GDM1 (cell line): ENCODE results near the gene CCL11.

Experiments used
- DNase-seq: peaks from one replicate; lab custom pipeline; 2025; lab: John Stamatoyannopoulos, UW

The CCL11 gene

DNA sequence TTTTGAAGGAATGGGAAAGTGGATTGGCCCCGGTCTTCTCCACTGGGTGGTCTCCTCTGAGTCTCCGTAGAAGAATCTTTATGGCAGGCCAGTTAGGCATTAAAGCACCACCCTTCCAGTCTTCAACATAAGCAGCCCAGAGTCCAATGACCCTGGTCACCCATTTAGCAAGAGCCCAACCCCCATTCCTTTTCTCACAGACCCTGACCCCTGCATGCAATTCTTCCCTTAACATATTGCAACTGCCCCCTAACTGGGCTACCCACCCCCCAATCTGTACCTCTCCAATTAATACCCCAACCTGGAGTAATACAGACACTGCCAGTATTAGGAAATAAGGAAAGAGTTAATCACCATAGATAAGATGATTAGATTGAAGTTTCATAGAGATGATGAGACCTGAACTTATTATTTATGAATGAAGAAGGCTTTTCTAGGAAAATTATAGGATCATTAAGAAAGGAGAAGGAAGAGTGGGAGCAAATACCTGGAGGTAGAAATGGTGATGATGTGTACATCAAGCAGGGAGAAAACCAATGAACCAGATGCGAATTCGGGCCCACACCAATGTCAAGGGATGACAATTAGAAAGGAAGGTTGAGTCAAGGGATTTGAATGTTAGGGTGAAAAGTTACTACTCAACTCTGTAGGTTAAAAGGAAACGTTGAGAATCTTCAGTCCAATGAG lies 28.1 kb upstream of the CCL11 start:
- DNase-seq, result no peak

DNA sequence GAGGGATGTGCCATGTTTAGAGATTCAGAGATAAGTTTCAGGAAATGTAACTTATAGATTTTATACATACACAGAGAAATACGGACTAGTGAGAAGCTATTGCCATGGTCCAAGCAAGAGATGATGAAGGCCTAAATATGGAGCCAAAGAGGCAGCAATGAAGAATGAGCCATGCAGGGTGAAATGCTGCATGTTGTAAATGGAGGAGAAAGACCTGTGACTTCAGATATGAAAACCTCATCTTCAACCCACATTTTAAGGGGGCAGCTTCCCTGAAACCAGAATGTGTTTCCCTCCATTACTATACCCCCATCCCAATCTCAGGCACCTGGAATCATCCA lies 27.6 kb upstream of the CCL11 start:
- no peak for DNase-seq

DNA sequence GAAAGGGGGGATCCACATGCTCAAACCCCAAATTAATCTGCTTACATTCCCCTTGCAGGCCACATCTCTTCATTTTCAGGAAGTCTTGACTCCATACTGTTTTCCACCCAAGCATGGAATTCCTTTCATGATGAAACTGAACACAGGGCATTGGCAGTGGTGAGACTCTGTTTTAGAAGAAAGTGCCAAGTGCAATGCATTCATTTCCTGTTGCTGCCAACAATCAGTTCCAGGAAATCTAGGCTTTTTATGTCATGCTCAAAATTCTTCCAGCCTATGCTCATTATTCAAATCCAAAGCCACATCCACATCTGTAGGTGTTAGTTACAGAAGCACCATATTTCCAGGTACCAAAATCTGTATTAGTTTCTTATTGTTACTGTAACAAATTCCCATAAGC lies 26.4 kb upstream of the CCL11 start:
- no peak for DNase-seq

DNA sequence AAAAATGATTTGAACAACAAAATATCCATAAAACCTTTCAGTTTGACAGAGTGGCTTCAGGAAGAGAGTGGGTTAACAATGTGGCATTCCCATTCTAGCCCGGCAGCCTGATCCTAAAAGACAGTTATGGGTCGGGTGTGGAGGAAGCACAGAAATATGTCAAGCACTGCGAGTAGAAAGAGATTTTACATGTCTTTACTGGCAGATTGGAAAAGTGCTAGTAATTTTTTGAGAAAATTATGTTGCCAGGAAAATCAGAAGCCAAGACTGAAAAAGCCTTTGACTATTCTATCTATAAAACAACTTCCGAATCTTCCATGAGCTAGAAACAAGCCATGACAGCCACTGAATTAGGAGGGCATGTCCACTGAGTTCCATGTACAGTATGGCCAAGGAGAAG lies 24.7 kb upstream of the CCL11 start:
- no peak for DNase-seq

DNA sequence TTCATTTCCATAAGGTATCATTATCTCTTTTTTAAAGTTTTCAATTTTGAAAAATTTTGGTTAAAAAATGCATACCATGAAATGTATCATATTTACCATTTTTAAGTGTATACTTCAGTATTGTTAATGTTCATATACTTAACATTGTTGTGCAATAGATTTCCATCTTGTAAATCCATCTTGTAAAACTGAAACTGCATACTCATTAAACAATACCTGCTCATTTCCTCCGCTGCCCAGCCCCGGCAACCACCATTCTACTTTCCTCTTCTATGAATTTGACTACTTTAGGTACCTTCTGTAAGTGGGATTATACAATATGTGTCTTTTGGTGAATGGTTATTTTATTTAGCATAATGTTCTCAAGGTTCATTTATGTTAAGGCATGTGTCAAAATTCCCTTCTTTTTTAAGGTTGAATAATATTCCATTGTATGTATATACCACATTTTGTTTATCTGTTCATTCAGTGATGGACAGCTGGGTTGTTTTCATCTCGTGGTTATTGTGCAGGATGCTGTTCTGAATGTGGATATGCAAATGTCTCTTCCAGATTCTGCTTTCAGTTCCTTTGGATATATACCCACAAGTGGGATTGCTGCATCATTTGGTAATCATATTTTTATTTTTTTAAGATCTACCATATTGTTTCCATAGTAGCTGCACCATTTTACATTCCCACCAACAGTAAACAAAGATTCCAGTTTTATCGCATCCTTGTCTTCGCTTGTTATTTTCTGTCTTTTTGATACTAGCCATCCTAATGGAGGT lies 23.8 kb upstream of the CCL11 start:
- DNase-seq, result no peak

DNA sequence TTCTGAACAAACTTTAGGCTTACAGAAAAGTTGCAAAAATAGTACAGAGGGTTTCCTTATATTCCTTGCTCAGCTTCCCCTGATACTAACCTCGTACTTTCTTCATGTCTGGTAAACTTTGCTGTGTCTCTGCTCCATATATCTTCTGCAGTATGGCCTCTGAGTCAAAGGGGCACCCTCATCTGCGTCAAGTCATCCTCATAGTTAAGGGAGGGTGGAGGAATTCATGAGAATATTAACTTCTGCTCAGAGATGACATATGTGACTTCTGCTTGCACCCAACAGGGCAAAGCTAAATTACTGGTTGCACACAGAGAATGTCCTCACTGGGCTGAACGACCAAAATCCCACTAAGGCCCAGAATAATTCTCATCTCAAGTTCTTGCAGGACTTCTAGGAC lies 19.8 kb upstream of the CCL11 start:
- no peak for DNase-seq

DNA sequence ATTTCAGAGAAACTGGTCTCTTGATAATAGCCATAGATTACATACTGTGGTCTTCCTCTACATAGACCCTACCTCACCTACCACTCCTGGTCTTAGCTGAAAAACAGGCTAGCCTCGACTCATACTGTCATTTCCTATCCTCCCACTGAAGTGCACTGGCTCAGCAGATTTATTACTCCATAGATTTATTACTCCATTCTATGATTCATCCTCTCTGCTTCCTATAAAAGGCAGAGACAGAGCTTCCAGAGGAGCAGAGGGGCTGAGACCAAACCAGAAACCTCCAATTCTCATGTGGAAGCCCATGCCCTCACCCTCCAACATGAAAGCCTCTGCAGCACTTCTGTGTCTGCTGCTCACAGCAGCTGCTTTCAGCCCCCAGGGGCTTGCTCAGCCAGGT lies 15.6 kb upstream of the CCL11 start, which contains the start of gene CCL7:
TSS of gene CCL7 (plus strand) at position 253 of the 400 bp plus-strand sequence. CDS start at position 323, 70 bp downstream.
- DNase-seq, result no peak

DNA sequence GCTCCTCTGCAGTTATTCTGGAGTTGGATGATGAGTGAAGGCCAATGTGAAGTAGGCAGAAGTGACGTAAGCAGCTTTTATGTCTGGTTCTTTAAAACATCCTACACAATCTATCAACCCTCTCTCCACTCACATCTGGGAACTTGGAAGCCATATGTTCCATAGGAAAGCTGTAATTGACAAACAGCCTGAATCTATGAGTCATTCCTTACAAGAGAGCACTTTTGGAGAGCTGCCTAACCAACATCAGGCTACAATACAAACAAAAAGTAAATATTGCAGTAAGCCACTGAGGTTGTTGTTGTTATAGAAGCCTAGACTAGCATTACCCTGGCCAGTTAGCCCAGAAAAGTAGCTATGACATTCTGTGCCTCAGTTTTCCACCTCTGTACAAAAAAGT lies 9.7 kb upstream of the CCL11 start:
- DNase-seq, result no peak

DNA sequence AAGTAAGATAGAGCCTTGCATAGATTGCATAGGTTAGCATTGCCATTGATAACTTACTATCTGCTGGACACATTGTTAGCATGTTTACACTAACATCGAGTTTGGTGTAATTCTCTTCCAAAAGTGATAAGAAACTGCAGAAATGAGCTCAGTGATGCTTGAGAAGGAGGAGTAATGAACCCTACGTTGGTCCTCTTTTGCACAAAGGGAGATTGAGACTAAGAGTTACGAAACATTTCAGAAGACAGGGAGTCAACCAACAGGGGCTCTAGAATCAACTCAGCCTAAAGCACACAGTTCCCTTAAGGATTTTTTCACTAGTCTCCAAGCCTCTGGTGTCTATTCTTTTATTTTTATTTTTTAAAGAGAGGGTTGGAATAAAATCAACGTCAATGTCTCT lies 8.7 kb upstream of the CCL11 start:
- no peak for DNase-seq

DNA sequence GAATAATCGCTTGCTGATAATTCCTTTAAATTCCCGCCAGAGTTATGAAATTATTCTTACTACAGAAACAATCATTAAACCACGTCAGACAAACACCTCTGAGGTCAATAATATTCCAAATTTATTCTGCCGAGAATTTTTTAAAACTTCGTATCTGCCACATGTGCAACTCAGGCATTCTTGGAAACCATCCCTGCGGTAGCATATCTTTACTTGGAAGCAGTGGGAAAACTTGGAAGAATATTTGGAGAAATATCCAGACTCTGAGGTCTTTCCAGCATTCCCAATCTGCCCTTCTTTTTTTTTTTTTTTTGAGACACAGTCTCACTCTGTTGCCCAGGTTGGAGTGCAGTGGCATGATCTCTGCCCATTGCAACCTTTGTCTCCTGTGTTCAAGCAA lies 2.0 kb upstream of the CCL11 start:
- DNase-seq, result no peak

DNA sequence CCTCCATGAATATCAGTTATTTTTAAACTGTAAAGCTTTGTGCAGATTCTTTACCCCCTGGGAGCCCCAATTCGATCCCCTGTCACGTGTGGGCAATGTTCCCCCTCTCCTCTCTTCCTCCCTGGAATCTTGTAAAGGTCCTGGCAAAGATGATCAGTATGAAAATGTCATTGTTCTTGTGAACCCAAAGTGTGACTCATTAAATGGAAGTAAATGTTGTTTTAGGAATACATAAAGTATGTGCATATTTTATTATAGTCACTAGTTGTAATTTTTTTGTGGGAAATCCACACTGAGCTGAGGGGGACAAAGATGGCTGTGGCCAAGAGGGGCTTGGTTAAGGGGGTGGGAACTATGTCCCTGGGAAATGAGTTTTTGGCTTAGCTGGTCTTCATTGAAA lies 2.3 kb downstream of the CCL11 start:
- DNase-seq, result no peak

DNA sequence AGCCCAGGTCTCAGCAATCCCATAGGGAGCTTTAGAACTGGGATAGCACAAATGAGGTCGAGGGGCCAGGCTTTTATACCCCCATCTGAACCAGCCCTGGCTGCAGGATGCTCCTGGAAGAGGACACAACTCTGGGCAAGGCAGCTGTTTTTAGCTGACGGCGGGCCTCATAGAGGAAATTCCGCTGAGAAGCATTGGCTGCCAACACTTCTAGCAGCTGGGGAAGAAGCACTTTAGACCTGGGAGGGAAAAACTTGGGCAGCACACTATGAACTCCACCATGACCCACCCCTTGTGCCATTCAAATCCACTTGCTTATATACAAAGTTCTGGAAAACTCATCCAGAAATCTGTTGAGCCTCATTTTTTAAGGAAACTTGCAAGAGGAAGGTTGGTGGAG lies 5.0 kb downstream of the CCL11 start:
- DNase-seq, result no peak

DNA sequence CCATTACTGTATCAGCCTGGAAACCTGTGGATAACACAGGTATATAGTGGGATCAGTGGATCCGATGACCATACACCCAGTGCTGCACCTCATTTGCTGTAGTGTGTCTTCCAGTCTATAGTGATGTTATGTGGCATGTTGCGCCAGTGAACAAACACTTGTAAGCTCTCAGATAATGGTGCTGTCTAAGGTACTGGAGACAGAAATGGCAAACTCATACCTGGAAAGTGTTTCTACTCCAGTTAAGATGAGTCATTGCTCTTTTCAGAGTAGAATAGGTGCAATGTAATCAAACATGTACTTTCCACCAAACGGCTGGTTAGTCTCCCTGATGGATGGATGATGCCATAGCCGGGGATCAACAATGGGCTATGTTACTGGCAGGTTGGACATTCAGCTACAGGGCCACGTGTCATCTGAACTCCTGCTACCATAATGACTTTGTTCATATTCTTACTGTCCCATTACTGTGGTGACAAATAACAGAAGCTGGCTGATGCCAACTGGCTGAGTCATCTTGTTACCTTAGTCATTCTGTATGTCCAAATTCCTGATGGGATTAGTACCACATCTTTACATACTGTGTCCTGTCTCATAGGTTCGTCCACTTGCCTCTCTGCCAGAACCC lies 6.3 kb downstream of the CCL11 start:
- DNase-seq, result no peak

DNA sequence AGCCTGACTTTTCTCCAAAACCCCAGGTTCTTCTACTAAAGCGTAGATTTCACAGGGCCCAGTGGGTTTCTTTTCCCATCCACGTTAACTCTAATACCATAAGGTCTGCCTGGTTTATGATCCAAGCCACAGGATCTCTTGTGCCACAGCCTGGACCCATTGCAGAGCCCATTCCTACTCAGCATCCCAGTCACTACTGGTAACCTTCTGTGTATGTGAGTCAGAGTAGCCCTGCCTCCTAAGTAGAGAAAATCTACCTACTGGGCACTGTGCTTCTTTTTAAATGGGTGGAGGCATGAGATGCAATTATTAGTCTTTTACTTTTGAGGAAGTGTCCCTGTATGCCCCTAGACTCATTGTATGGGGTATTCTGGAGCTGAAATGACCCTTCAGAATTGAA lies 13.5 kb downstream of the CCL11 start:
- DNase-seq, result no peak

DNA sequence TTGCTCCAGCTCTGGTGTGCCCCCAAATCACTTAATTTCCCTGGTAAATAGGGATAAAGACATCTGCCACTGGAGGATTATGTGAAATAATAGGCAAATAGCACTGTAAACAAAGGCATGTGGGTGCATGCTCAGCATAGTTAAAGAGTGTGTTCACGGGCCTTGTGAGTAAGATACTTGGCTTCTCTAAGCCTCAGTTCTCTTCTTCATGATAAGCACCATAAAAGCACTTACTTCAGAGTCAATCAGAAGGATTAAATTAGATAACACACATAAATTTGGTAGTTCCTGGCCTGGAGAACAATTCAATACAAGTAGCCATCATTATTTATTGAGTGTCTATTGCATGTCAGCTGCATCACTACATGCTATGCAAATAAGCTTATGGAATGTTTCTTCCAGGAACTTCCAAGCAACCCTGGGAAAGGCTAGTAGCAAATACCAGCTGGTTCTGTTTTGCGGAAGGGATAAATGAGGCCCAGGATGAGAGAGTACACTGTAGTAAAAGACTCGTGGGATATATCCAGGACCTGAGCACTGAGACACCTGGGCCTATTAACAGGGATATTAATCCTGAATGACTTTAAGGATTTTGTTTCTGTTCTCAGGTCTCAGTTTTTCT lies 14.5 kb downstream of the CCL11 start:
- no peak for DNase-seq

DNA sequence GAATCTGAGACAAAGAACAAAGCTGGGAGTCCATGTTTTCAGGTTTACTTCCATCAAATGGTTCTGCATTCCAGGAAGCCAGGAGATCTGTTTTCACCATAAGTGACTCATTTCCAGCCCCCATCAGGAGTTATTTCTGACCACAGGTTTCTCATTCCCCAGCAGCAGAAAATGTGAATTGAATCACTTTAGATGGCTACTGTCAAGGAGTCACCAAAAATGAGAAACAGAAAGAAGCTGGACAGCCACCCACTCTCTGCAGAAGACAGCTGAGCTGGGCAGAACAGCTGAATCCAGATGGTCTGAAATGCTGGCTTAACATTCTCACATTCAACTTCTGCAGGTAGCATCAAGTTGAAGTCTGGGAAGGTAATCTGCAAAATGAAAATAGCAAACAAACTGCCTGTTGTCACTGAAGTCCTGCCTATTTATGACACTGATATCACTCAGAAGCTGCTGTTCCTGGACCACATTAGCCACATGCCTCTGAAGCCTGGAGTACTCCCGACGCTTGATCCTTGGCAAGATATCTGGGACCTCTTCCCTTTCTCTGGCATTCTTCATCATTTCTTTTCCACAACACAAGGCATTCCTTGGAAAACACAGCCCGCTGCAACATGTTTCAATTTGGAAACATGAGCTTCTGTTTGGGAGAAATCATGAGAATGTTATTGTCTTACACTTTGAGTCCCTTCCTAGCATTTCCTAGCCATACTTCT lies 15.3 kb downstream of the CCL11 start:
- no peak for DNase-seq

DNA sequence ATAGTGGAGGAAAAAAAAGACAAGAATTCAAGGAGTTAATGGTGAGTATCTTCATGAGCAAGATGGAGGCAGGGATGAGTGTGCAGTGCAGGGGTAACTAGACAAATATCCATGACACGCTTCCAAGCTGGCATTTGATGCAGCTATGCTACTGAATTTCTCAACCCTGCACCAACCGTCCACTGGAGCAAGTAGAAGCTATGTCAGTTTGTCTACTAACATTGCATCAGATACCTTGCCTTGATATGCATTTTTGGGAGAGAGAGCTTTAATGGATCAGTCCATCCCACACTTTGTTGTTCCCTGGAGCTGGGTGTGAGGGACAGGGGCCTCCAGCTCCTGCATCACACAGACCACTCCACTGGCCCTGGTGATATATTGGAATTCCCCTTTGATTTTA lies 16.4 kb downstream of the CCL11 start:
- no peak for DNase-seq

DNA sequence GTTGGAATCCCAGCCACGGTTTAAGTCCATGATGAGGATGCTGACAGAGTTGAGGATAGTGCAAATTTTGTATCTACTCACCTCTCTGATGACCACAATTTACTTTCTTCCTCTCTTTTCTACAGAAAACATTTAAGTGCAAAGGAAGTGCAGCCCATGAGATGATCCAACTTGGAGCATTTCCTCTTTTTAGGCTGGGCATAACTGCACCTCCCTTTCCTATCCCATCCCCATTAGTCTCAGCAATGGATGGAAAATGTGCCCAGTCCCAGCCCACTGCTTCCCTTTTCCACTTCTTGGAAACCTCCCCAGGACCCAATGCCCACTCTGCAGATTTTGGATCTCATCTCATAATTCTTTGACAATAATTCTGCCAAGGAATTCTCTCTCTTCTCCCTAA lies 17.1 kb downstream of the CCL11 start:
- no peak for DNase-seq

DNA sequence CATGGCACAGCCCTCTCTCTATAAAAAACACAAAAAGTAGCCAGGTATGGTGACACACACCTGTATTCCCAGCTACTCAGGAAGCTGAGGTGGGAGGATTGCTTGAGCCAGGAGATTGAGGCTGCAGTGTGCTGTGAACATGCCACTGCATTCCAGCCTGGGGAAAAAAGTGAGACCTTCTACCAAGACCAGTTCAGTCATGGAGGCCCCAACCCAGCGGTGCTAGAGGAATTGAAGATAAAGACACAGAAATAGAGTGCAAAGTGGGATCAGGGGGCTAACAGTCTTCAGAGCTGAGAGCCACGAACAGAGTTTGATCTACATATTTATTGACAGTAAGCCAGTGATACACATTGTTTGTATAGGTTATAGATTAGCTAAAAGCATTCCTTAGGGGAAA lies 18.1 kb downstream of the CCL11 start:
- no peak for DNase-seq

DNA sequence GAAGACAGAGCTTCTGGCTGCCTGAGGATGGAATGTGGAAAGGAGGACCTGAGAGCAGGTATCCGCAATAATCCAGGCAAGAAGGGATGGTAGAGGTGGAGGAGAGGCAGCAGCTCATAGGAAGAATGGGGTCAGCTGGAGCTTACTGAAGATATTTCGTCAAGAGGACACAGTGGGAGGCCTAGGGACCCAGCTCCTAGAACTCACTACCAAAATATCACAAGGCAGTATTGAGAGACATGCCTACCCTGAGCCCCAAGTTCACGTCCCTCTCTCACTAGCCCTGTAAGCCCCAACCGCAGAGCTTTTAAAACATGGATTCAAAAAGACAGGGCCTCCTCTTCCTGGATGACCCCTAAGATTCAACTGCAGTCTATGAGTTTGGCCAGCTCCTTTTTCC lies 19.5 kb downstream of the CCL11 start:
- no peak for DNase-seq

DNA sequence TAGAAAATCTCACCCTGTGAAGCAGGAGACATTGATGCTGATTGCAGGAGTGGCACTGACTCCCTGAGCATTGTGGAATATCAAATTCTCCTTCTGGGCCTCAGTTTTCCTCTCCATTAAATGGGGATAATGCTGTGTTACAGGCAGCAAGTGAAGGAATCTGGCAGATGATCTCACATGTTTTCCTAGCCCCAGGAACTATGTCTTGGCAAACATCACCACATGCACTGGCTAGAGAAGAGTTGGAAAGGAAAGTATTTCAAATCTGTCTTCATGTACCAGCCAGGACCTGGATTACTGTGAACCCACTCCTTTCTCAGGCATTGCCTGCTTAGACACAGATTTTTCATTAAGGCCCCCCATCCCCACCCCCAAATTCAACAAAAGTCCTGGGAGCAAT lies 20.1 kb downstream of the CCL11 start:
- no peak for DNase-seq

DNA sequence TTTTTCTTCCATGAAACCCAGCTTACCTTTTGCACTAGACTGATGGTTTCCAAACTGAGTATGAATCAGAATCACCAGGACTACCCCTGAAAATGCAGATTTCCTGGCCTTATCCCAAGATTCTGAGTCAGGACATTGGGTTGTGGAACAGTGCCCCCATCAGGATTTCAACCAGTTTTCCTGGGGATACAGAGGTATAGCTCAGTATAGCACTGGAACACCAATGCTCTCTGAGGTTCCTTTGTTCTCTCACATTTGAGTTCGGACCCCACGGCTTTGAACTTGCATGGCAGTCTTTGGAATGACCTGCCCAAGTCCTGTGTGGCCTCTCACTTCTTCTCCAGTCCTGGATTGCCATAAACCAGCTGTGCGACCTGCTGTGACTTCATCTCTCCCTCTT lies 20.9 kb downstream of the CCL11 start:
- no peak for DNase-seq
